Fibroblast of pulmonary artery (primary cell): Measurements from ENCODE around the gene FLOT2.

Experiments used
- DNase-seq: peaks from one replicate; pipeline ENCODE4 v3.0.0-alpha.2; 2010; ENCODE audit warnings: low read depth
- H3K4me3 ChIP-seq: replicated peaks from 2 replicates; pipeline ENCODE4 v1.5.1; 2011; ENCODE audit warnings: low read depth, mild to moderate bottlenecking, control low read depth, low read length, moderate library complexity
- TF ChIP-seq, protein P1 (sequence below): IDR thresholded peaks from 2 replicates; pipeline ENCODE4 v1.5.1; 2011; ENCODE audit warnings: mild to moderate bottlenecking, control low read depth, low read length, inconsistent platforms; ENCODE audit errors: missing control alignments

The FLOT2 gene

DNA sequence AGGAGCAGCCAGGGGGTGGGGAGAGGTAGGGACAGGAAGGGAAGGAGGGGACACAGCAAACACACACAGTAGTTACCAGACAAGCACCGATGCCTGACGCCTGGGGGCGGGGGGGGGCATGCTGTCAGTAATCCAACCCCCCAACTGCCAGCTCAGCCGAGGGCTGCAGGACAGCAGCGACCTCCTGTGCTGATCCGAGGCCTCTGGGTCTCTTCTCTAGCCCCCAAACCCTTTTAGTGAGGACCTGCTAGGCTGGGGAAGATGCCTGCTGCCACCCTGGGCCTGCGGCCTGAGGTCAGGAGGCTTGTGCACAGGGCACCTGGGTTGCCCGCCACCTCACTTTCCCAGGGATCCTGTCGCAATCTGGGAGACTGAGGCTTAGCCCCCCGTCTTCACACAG is 11.6 kb downstream of the FLOT2 start:
- no peak for DNase-seq
- no peak overlapping the region for H3K4me3 ChIP-seq
- TF ChIP-seq, protein P1, sequence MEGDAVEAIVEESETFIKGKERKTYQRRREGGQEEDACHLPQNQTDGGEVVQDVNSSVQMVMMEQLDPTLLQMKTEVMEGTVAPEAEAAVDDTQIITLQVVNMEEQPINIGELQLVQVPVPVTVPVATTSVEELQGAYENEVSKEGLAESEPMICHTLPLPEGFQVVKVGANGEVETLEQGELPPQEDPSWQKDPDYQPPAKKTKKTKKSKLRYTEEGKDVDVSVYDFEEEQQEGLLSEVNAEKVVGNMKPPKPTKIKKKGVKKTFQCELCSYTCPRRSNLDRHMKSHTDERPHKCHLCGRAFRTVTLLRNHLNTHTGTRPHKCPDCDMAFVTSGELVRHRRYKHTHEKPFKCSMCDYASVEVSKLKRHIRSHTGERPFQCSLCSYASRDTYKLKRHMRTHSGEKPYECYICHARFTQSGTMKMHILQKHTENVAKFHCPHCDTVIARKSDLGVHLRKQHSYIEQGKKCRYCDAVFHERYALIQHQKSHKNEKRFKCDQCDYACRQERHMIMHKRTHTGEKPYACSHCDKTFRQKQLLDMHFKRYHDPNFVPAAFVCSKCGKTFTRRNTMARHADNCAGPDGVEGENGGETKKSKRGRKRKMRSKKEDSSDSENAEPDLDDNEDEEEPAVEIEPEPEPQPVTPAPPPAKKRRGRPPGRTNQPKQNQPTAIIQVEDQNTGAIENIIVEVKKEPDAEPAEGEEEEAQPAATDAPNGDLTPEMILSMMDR, result no peak

GRCh38 chr17:28885363-28885762 is 12.2 kb downstream of the FLOT2 start:
- TF ChIP-seq, protein P1, result no peak
- H3K4me3 ChIP-seq, result no peak overlapping the region
- no peak for DNase-seq

DNA sequence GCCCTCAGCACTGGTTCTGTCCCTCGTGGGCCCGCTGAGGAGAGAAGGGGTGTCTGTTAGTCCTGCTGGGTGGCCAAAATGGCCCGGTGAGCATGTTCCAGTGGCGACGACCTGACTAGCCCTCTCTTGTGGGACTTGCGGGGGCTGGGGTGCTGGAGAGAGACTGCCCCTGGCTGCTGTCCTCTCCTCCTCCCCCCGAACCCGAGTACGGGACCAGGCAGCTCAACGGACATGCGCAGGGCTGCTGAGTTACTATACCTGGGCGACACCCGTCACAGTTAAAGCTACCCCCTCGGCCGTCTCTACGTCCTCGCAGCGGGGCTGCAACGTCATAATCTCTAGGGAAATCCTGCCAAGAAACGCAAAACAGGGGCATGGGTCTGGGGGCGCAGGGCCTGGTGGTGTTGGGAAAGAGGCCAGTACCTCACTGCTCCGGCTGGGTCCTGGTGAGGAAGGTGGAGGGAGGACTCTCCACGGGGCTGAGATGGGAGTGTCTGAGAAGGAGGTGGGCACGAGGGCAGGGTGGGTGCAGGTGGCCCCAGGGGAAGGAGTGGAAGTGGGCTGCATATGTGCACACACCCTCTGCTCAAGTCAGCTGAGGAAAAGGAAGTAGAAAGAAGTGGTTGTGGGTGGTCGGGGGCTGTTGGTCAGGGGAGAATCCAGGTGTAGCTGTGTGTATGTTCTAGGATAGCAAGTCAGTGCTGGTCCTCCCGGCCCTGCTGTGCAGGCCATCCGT is 13.4 kb downstream of the FLOT2 start:
- DNase-seq, result no peak
- no peak overlapping the region for H3K4me3 ChIP-seq
- TF ChIP-seq, protein P1, result no peak

DNA sequence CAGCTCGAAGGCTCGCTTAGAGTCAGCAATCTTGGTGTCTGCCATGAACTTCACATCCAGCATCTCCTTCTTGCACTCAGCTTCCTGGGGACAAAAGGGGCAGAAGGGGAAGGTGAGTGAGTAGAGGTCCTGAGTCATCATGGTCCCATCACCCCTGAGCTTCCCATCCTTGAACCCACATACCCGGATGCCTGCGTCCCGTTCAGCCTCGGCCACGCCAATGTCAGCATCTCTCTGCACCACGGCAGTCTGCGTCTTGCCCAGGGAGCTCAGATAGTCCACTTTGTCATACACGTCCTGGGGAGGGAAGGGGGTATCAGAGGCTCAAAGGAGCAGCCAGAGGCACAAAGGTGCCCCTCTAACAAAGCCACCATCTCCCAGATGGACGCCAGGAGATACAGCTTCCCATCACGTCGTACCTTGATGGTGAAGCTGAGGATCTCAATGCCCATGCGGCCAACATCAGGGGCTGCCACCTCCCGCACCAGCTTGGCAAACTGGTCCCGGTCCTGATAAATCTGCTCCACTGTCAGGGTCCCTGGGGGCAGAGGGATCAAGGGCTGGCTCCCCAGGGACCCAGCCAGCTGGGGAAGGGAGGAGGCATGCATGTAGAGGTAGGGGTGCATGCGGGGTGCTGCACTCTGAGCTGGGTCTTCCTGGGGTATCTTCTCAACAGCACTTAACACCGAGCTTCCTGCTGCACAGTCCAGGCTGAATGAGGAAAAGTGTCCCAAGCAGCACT is 15.2 kb downstream of the FLOT2 start:
- TF ChIP-seq, protein P1, result no peak
- H3K4me3 ChIP-seq, result no peak overlapping the region
- DNase-seq, result no peak

GRCh38 chr17:28881533-28882056 is 15.9 kb downstream of the FLOT2 start:
- TF ChIP-seq, protein P1, result no peak
- H3K4me3 ChIP-seq, result no peak overlapping the region
- DNase-seq, result no peak

DNA sequence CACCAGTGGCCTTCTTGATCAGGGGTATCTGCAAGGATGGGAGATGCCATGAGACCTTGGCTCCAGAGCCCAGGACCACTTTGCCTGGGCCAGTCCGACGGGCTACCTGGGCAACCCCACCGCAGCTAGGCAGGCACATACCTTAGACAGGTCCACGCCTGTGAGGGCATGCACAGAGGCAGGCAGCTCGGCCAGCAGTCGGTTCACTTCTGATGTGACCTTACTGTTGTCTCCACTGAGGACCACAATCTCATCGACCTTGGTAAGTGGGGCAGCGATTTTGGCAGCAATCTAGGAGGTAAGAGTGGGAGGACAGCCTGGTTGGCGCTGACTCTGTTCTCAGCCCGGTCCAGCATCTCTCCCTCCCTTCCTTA is 17.0 kb downstream of the FLOT2 start:
- TF ChIP-seq, protein P1, result no peak

More for the DNA sequence above, 17.0 kb downstream of the FLOT2 start:
- no peak overlapping the region for H3K4me3 ChIP-seq
- no peak for DNase-seq
